Vagina (tissue), 2 donors: Measurements from ENCODE around the gene PDXDC1.
"Not testable (repeated sequence)": the region's sequence is repeated elsewhere in the genome, so short reads cannot be mapped to it uniquely, and the experiment has no call there.

Experiments
- CTCF ChIP-seq, 3 experiments: fragments of 450-650 bp in 2 of 3; fragments of 200-600 bp in 1 of 3; sonication (generic) in 1 of 3; IDR thresholded peaks; one replicate each; pipeline ENCODE4 v1.5.1; 2017 to 2019; ENCODE audit warnings: antibody characterized with exemption in 3 of 3, mild to moderate bottlenecking in 2 of 3, moderate library complexity in 2 of 3
- POLR2AphosphoS5 ChIP-seq, 2 donors: sonication (generic); formaldehyde crosslinking; IDR thresholded peaks; one replicate each; pipeline ENCODE4 v1.9.0; 2017; ENCODE audit warnings: antibody characterized with exemption in 2 of 2, mild to moderate bottlenecking in 2 of 2, low read depth in 1 of 2; ENCODE audit not compliant: insufficient read depth in 1 of 2

DNA sequence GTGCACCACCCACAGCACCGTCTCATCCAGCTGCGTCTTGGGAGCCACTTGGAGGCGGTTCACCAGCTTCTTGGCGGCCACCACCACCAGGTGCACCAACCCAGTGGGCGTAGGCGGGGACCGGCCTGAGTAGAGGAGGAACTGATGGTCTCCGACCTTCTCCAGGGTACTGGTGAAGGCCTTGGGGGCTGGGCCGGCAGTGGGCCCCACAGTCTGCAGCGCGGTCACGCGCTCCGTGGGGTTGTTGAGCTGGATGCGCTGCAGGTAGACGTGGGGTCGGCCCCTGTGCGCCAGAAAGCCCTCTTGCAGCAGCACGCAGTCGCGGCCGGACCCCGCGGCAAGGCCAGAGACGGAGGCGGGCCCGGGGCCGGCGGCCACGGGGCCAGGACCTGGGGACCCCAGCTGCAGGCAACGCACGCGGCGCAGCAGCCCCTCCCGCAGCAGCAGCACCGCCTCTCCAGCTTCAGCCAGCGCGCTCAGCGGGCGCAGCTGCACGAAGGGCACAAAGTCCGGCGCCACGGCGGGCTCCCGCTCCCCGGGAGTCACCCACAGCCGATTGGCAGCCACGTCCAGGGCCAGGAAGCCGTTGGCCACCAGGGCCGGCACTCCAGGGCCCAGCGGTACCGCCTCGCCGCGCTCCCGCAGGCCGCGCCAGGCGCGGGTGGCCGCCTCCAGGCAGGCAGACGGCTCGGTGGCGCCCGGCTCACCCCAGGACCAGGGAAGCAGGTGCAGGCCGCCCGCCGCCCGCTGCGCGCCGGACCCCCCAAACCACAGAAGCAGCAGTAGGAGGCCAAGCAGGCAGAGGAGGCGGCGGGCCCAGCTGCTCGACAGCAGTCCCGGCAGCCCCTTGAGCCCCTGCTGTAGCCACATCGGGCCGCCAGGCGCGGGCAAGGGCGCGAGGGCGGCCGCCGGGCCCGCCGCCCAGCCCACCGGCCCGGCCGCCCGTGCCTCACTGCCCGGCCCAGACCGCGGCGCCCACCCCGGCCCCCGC, 14.8 kb downstream of the PDXDC1 start:
- TF ChIP-seq CTCF (IDR thresholded peaks at IDR 0.05); POLR2AphosphoS5 (IDR thresholded peaks at IDR 0.05; ENCODE audit: insufficient read depth in 1 of 2, low read depth in 1 of 2): not testable (repeated sequence)
